GM20431 (cell line): ENCODE results near the gene ADAM12.

Experiments used
- in situ Hi-C: fragments of 300-500 bp; cut with MseI, MboI; formaldehyde crosslinking; loops from one replicate; pipeline ENCODE4 v1.15.0; 2020; ENCODE audit warnings: low sequenced_read_pairs; ENCODE audit not compliant: unreplicated experiment

Gene ADAM12

GRCh38 chr10:126160571-126160970 lies 227.7 kb downstream of the ADAM12 start:
- in situ Hi-C loops = no loop called here

- in situ Hi-C loops = no loop called here
Observed at GRCh38 chr10:126158133-126158892, 230.0 kb downstream of the ADAM12 start.

- in situ Hi-C loops = no loop called here
Observed at GRCh38 chr10:126157189-126157588, 231.1 kb downstream of the ADAM12 start.

GRCh38 chr10:126156503-126156902 lies 231.8 kb downstream of the ADAM12 start:
- in situ Hi-C loops = no loop called here

- in situ Hi-C loops = no loop called here
Observed at GRCh38 chr10:126156012-126156411, 232.3 kb downstream of the ADAM12 start.

GRCh38 chr10:126155528-126155927 lies 232.7 kb downstream of the ADAM12 start:
- in situ Hi-C loops = no loop called here

- in situ Hi-C loops = no loop called here
Observed at GRCh38 chr10:126153711-126154628, 234.3 kb downstream of the ADAM12 start.

- in situ Hi-C loops = no loop called here
Observed at GRCh38 chr10:126147866-126148587, 240.2 kb downstream of the ADAM12 start.

- in situ Hi-C loops = no loop called here
Observed at GRCh38 chr10:126146771-126147170, 241.5 kb downstream of the ADAM12 start.

GRCh38 chr10:126143117-126143516 lies 245.2 kb downstream of the ADAM12 start:
- in situ Hi-C loops = no loop called here

- in situ Hi-C loops = no loop called here
Observed at GRCh38 chr10:126140746-126141273, 247.5 kb downstream of the ADAM12 start.

GRCh38 chr10:126137562-126138221 lies 250.6 kb downstream of the ADAM12 start:
- in situ Hi-C loops = no loop called here

- in situ Hi-C loops = no loop called here
Observed at GRCh38 chr10:126135941-126136595, 252.2 kb downstream of the ADAM12 start.

GRCh38 chr10:126135177-126135576 lies 253.1 kb downstream of the ADAM12 start:
- in situ Hi-C loops = no loop called here

GRCh38 chr10:126133906-126134656 lies 254.2 kb downstream of the ADAM12 start:
- in situ Hi-C loops = no loop called here

- in situ Hi-C loops = no loop called here
Observed at GRCh38 chr10:126133082-126133620, 255.1 kb downstream of the ADAM12 start.

- in situ Hi-C loops = no loop called here
Observed at GRCh38 chr10:126131341-126131740, 256.9 kb downstream of the ADAM12 start.

GRCh38 chr10:126130271-126130710 lies 258.0 kb downstream of the ADAM12 start:
- in situ Hi-C loops = no loop called here
